SIG-M5 treated with dmso at 0.1 percent for 504 hours (cell line): ENCODE results near the gene HS6ST1.
A peak's percentile ranks its signal among the peaks of the same experiment; 100 is the strongest.
"Not testable (repeated sequence)": the region's sequence is repeated elsewhere in the genome, so short reads cannot be mapped to it uniquely, and the experiment has no call there.

Source experiments
- DNase-seq: peaks from one replicate; lab custom pipeline; 2025; ENCODE audit not compliant: unreplicated experiment; lab: John Stamatoyannopoulos, UW

The HS6ST1 gene

GRCh38 chr2:128269990-128270671 lies 48.5 kb downstream of the HS6ST1 start:
- no peak for DNase-seq

GRCh38 chr2:128269063-128269989 lies 49.3 kb downstream of the HS6ST1 start:
- no peak for DNase-seq

GRCh38 chr2:128268611-128269010 lies 50.1 kb downstream of the HS6ST1 start:
- not testable (repeated sequence) for DNase-seq

GRCh38 chr2:128268145-128268544 lies 50.5 kb downstream of the HS6ST1 start:
- not testable (repeated sequence) for DNase-seq

- DNase-seq, result not testable (repeated sequence)
These were observed 51.0 kb downstream of the HS6ST1 start for GRCh38 chr2:128267649-128268048.

- not testable (repeated sequence) for DNase-seq
These were observed 51.5 kb downstream of the HS6ST1 start for GRCh38 chr2:128267197-128267596.

GRCh38 chr2:128266463-128266862 lies 52.2 kb downstream of the HS6ST1 start:
- DNase-seq, result not testable (repeated sequence)

GRCh38 chr2:128265608-128265993 lies 53.1 kb downstream of the HS6ST1 start:
- not testable (repeated sequence) for DNase-seq

GRCh38 chr2:128264881-128265607 lies 53.6 kb downstream of the HS6ST1 start:
- DNase-seq, result no peak

GRCh38 chr2:128263902-128264331 lies 54.8 kb downstream of the HS6ST1 start:
- no peak for DNase-seq

GRCh38 chr2:128262315-128263253 lies 56.1 kb downstream of the HS6ST1 start:
- no peak for DNase-seq

- no peak for DNase-seq
These were observed 57.2 kb downstream of the HS6ST1 start for GRCh38 chr2:128261245-128262128.

GRCh38 chr2:128260239-128261138 lies 58.2 kb downstream of the HS6ST1 start:
- DNase-seq, result peak; percentile 14

GRCh38 chr2:128259585-128259984 lies 59.1 kb downstream of the HS6ST1 start:
- no peak for DNase-seq

- DNase-seq, result no peak
These were observed 60.5 kb downstream of the HS6ST1 start for GRCh38 chr2:128258218-128258617.

- no peak for DNase-seq
These were observed 66.2 kb downstream of the HS6ST1 start for GRCh38 chr2:128252501-128252900.

GRCh38 chr2:128252086-128252485 lies 66.6 kb downstream of the HS6ST1 start:
- not testable (repeated sequence) for DNase-seq
